SK-N-SH treated with all-trans-retinoic acid at 6 μM for 48 hours (cell line): ENCODE data around the gene TNXB.
"Not testable (repeated sequence)": the region's sequence is repeated elsewhere in the genome, so short reads cannot be mapped to it uniquely, and the experiment has no call there.

ENCODE experiments used
- ARNTL ChIP-seq: fragments of 450-650 bp; formaldehyde crosslinking; IDR thresholded peaks from 2 replicates; pipeline ENCODE4 v1.5.0; 2020; ENCODE audit warnings: low read depth, mild to moderate bottlenecking, moderate library complexity, borderline replicate concordance
- GLIS3 ChIP-seq: fragments of 250-450 bp; sonication (Bioruptor Pico); IDR thresholded peaks from 2 replicates; pipeline ENCODE4 v1.5.0; 2020; ENCODE audit warnings: mild to moderate bottlenecking, moderate library complexity
- ZNF8 ChIP-seq: fragments of 450-650 bp; formaldehyde crosslinking; IDR thresholded peaks from 2 replicates; pipeline ENCODE4 v1.5.0; 2020; ENCODE audit warnings: mild to moderate bottlenecking, moderate library complexity
- TF ChIP-seq, protein P1 (sequence below): fragments of 250-450 bp; sonication (Bioruptor Pico); IDR thresholded peaks from 2 replicates; pipeline ENCODE4 v1.5.1; 2020; ENCODE audit warnings: low read depth, mild to moderate bottlenecking, moderate library complexity
- TF ChIP-seq, protein P2 (sequence below): fragments of 250-450 bp; sonication (Bioruptor Pico); IDR thresholded peaks from 2 replicates; pipeline ENCODE4 v1.8.0; 2020; ENCODE audit warnings: mild to moderate bottlenecking, moderate library complexity, borderline replicate concordance

DNA sequence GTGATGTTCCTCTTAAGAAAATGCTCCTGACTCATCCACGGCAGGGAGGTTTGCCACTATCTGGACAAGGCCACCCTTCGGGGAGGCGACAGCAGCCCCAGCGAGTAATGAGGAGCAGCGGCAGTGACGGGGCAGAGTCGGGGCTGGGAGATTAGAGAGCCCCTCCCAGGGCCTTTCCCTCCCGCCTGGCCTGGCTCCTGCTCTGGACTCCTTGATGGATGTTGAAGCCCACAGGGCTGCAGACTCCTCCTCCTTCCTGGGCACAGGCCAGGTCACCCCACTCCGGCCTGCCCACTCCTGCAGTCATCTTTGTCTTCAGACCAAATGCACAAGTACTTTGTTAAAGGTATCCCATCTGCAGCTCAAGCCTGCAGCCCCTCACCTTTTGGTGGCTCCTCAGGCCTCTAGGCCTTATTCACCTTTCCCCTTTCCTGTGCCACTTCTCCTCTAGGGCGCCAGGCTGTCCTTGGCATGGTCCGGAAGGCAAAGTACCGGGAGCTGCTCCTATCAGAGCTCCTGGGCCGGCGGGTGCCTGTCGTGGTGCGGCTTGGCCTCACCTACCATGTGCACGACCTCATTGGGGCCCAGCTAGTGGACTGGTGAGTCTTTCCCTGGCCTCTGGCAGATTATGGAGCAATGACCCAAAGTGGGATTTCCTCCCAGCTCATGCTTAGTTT is 96.1 kb downstream of the TNXB start:
- TF ChIP-seq ARNTL (CRISPR knock-in tag); GLIS3 (CRISPR knock-in tag); ZNF8: not testable (repeated sequence)
- TF ChIP-seq, protein P1, sequence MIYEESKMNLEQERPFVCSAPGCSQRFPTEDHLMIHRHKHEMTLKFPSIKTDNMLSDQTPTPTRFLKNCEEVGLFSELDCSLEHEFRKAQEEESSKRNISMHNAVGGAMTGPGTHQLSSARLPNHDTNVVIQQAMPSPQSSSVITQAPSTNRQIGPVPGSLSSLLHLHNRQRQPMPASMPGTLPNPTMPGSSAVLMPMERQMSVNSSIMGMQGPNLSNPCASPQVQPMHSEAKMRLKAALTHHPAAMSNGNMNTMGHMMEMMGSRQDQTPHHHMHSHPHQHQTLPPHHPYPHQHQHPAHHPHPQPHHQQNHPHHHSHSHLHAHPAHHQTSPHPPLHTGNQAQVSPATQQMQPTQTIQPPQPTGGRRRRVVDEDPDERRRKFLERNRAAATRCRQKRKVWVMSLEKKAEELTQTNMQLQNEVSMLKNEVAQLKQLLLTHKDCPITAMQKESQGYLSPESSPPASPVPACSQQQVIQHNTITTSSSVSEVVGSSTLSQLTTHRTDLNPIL (CRISPR knock-in tag): not testable (repeated sequence)
- TF ChIP-seq, protein P2, sequence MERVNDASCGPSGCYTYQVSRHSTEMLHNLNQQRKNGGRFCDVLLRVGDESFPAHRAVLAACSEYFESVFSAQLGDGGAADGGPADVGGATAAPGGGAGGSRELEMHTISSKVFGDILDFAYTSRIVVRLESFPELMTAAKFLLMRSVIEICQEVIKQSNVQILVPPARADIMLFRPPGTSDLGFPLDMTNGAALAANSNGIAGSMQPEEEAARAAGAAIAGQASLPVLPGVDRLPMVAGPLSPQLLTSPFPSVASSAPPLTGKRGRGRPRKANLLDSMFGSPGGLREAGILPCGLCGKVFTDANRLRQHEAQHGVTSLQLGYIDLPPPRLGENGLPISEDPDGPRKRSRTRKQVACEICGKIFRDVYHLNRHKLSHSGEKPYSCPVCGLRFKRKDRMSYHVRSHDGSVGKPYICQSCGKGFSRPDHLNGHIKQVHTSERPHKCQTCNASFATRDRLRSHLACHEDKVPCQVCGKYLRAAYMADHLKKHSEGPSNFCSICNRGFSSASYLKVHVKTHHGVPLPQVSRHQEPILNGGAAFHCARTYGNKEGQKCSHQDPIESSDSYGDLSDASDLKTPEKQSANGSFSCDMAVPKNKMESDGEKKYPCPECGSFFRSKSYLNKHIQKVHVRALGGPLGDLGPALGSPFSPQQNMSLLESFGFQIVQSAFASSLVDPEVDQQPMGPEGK: not testable (repeated sequence)
